GM12892 (cell line): ENCODE data around the gene SCFD2.

Experiments used
- DNase-seq: peaks from one replicate; pipeline ENCODE4 v3.0.0; 2011; ENCODE audit not compliant: insufficient read length
- FAIRE-seq: peaks from 2 replicates; lab custom pipeline; 2011; peaks lifted over from hg19 to GRCh38; lab: Jason Lieb, UNC
- POLR2A ChIP-seq: IDR thresholded peaks from 2 replicates; pipeline ENCODE4 v1.6.1; 2011; ENCODE audit warnings: low read depth, low read length, control low read depth
- POLR2AphosphoS5 ChIP-seq: IDR thresholded peaks from 2 replicates; pipeline ENCODE4 v1.6.1; 2011; ENCODE audit warnings: low read depth, low read length, control low read depth
- TAF1 ChIP-seq: IDR thresholded peaks from 2 replicates; pipeline ENCODE4 v1.6.1; 2011; ENCODE audit warnings: low read depth, mild to moderate bottlenecking, control low read depth, low read length, borderline replicate concordance

SCFD2 gene

DNA sequence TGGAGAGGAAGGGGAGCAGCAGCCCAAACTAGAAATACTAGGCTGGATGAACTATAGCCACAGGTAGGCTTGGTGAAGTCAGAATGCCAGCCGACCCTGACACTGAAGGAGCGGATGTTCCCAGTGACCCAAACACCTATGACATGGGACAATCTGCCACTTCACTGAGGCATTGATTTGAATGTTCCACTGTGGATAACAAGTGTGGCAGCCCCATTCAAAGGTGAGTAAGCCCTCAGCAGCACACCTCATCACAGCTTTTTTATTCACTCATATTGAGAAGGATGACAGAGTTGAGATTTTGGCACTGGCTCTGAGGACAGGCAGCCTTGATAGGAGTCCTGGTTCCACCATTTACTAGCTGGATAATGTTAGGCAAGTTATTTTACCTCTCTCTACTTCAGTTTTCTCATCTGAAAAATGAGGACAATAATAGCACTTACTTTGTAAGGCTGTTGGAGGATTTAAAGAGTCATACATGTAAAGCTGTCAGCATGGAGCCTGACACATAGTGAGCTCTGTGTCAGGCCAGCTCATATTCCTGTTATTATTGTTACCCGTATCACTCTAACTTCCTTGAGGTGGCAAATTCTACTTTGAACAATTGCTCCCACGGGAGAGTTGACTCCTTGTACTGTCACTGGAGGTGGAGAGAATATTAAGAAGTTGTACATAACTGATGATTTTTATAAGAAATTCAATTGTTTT lies 389.2 kb downstream of the SCFD2 start:
- FAIRE-seq: no peak
- TF ChIP-seq POLR2A (no peak), TAF1 (no peak), POLR2AphosphoS5 (no peak)

DNA sequence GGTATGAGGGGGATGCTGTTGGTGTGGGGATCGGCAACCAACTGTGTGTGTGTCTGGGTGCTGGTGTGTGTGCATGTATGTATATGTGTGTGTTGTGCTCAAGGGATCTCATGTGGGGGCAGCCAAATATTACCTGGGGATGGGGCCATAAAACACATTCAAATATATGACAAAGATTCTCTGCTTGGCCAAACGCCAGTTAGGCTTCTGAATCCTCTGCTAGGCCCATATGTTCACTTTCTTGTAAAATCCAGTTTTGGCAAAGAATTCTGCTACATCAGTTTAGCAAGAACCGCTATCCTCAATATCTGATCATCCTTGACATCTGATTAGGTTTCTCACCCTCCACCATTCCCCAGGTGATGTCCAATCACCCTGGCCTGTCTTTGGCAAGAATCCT lies 397.2 kb downstream of the SCFD2 start:
- FAIRE-seq (no peak), DNase-seq (no peak)
- no peak for TF ChIP-seq POLR2AphosphoS5
- TF ChIP-seq TAF1: no peak
- no peak for TF ChIP-seq POLR2A

More for the DNA sequence above, 389.2 kb downstream of the SCFD2 start:
- no peak for DNase-seq

- no peak for DNase-seq
- no peak for TF ChIP-seq TAF1
- TF ChIP-seq POLR2A: no peak
- TF ChIP-seq POLR2AphosphoS5: no peak
- FAIRE-seq: no peak
These were observed 397.6 kb downstream of the SCFD2 start for GRCh38 chr4:52968241-52968640.

GRCh38 chr4:52966781-52967180 lies 399.1 kb downstream of the SCFD2 start:
- FAIRE-seq: no peak
- DNase-seq: no peak
- TF ChIP-seq POLR2A (no peak), TAF1 (no peak), POLR2AphosphoS5 (no peak)

DNA sequence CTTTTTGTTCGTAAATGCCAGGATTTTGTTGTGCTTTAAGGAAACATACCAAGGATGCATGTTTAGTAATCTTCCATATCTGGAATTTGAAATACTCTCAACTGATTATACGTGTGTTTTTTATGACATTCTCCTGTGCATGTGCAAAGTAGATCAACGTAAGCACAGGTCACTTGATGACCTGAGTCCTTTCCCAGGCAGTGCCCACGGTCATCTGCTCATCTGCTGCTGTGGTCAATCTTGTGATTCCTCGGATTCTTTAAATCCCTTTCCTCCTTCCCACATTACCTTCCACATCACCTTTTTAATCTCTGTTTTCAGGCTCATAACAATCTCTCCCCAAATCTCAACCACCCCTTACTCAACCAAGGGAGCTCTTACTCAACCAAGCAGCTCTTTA lies 399.7 kb downstream of the SCFD2 start:
- TF ChIP-seq POLR2A (no peak), TAF1 (no peak), POLR2AphosphoS5 (no peak)
- no peak for FAIRE-seq
- no peak for DNase-seq

DNA sequence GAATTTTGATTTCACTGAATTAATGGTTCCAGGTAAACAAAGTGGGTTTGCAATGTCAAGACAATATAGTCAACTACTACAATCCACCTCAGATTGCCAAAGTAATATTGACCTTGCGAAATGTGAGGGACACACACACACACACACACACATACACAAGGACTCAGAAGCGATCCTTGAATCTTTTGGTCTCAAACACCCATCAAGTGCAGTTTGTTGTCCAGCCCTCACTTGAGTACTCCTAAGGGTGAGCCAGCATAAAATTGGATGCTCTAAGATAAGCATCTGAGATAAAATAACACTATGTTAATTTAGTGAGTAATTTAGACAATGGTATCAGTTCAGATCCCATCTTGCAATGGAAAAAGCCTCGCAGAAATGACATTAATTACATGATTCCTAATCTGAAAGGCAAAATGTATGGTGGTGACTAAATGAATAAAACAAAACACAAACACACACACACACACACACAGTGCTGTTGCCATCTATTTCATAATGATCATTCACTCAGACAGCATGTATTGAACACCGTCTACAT lies 401.2 kb downstream of the SCFD2 start:
- no peak for TF ChIP-seq POLR2AphosphoS5
- no peak for FAIRE-seq

GRCh38 chr4:52964011-52964410 lies 401.9 kb downstream of the SCFD2 start:
- FAIRE-seq (no peak), DNase-seq (no peak)
- no peak for TF ChIP-seq TAF1
- TF ChIP-seq POLR2A: no peak
- no peak for TF ChIP-seq POLR2AphosphoS5

More for the DNA sequence above, 401.2 kb downstream of the SCFD2 start:
- no peak for DNase-seq

GRCh38 chr4:52962721-52963120 lies 403.1 kb downstream of the SCFD2 start:
- no peak for FAIRE-seq
- TF ChIP-seq POLR2A (no peak), POLR2AphosphoS5 (no peak), TAF1 (no peak)
- no peak for DNase-seq

DNA sequence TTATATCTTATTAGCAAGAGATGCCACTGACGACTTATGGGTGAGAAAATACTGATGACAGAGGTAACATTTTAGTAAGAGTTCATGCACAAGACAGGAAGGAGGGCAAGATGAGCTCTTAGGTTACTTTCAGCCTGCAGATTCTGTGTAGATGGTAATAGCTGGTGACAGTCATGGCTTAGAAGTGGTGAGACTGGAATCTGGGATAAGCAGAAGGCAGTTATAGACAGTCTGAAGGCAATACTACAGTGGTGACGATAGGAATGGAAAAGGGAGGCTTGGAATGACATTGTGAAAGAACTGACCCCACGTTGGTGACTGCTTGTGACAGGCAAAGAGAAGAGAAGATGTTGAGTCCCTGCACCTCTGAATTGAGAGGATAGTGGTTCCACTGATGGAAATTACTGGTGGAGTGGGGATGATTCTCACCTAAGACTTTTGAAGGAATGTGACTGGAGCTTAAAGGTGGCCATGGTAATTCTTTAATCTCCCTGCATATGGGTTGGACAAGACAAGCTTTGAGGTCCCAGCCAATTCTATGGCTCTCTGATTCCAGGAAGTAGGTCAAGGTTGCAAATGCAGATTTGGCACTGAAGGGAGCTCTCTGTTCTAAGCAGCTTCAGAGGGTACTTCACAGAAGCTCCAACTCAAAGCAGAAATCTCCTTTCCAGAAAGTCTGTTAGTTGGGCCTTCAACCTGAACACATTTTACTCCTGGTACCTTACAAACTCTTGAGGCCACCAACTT lies 404.0 kb downstream of the SCFD2 start:
- no peak for FAIRE-seq
- DNase-seq: no peak
- no peak for TF ChIP-seq POLR2A

DNA sequence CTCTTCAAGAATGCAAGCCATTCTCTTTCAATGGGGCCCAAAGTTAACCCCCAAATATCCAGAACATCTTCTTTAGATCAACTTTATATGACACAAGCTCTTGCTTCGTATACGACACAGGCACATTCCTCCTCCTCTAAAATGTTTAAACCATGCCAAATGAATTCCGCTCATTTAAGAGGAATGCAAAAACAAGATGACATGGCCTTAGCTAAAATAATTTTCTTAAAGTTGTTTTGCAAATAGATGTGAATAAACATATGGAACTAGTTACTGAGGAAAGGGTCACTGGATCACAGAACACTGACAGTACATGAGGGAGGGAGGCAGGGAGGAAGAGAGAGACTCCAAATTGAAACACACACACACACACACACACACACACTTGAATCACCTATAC lies 406.3 kb downstream of the SCFD2 start:
- no peak for TF ChIP-seq POLR2AphosphoS5
- no peak for TF ChIP-seq POLR2A
- TF ChIP-seq TAF1: no peak
- FAIRE-seq: no peak
- no peak for DNase-seq

DNA sequence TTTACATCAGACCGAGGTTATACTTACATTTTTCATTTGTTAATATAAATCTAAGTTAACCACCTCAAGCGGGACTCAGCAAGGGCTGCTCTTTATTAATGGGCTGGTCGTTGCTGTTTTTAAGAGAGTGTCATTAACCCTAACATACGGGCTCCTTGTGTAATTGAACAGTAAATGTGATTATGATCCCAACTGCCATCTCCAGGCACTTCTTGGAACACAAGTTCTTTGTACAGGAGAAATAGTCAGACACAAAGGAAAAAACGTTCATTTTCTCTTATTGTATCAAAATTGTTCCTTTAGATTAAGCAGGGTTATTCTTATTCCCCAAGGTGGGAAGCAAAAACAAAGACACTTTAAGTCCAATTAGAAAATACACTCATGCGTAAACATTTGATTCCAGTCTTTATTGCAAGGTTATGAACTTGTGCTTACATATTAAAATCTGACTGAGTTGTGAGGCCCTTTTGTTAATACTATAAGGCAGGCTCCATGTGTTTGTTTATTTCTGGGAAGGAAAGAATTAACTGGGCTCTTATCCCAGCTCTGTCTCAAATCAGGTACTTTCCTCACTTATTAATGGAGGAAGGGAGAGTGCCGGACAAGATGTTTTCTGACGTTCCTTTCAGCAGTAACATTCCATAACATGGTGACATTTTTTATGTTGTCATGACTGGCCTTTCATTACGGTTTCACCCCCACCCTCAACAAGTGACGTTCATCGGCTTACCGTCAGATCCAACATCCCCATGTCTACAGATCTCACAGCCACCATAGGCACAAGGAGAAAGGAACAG lies 407.8 kb downstream of the SCFD2 start:
- FAIRE-seq (no peak), DNase-seq (no peak)
- TF ChIP-seq TAF1: no peak
- no peak for TF ChIP-seq POLR2A
- no peak for TF ChIP-seq POLR2AphosphoS5

GRCh38 chr4:52957220-52957686 lies 408.6 kb downstream of the SCFD2 start:
- DNase-seq: no peak

More at GRCh38 chr4:52957220-52957686, 408.6 kb downstream of the SCFD2 start:
- no peak for FAIRE-seq
- TF ChIP-seq POLR2A (no peak), POLR2AphosphoS5 (no peak)
